HepG2 (cell line): ENCODE measurements around the gene P4HA3.

ENCODE experiments used
- CTCF ChIP-seq: sonication (generic); formaldehyde crosslinking; IDR thresholded peaks from 2 replicates; pipeline ENCODE4 v1.5.0; 2020; ENCODE audit warnings: mild to moderate bottlenecking, missing genetic modification reagents, moderate library complexity
- FOXP1 ChIP-seq, 2 experiments: fragments of 450-650 bp in 1 of 2; IDR thresholded peaks; 2 replicates each; pipeline ENCODE4 v1.6.1; 2017 to 2018; ENCODE audit warnings: antibody characterized with exemption in 1 of 2
- ZNF83 ChIP-seq: sonication (generic); formaldehyde crosslinking; IDR thresholded peaks from 2 replicates; pipeline ENCODE4 v1.4.0; 2020; ENCODE audit warnings: missing genetic modification reagents, mild to moderate bottlenecking, borderline replicate concordance

- TF ChIP-seq ZNF83 (CRISPR knock-in tag), result no peak
- no peak for TF ChIP-seq CTCF
- TF ChIP-seq FOXP1 (IDR thresholded peaks at IDR 0.05), result no peak
- no peak for TF ChIP-seq FOXP1 (CRISPR knock-in tag; IDR thresholded peaks at IDR 0.05)
Observed at GRCh38 chr11:74333193-74333592, 21.8 kb upstream of the P4HA3 start.
